Measurements from ENCODE around the gene GPHN.
"Not testable (repeated sequence)": the region's sequence is repeated elsewhere in the genome, so short reads cannot be mapped to it uniquely, and the experiment has no call there.

GPHN gene

DNA sequence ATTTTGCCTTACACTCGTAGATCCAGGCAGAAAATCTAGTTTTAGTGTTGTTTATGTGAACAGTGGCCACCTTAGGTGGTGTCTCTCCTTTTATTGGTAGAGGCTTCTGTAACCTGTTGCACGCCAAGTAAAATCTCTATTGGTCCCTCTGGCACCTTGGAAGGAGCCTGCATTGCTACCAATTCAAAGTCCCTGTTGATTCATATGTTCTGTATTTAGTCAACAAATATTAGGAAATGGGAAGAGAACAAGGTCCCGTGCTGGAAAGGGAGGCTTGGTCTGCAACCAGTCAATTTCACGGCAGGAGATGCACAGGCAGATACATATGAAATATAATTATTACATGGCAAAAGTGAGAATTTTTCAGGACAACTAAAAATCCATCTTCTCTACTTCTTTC is 6.4 kb upstream of the GPHN start:
- no peak for DNase-seq

DNA sequence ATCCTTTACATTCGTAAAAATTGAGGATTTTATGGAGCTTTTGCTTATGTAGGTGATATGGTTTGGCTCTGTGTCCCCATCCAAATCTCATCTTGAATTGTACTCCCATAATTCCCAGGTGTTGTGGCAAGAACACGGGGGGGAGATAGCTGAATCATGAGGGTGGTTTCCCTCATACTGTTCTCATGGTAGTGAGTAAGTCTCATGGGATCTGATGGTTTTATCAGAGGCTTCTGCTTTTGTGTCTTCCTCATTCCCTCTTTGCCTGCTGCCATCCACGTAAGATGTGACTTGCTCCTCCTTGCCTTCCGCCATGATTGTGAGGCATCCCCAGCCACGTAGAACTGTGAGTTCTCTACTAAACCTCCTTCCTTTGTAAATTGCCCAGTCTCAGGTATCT is 5.1 kb upstream of the GPHN start:
- not testable (repeated sequence) for DNase-seq

DNA sequence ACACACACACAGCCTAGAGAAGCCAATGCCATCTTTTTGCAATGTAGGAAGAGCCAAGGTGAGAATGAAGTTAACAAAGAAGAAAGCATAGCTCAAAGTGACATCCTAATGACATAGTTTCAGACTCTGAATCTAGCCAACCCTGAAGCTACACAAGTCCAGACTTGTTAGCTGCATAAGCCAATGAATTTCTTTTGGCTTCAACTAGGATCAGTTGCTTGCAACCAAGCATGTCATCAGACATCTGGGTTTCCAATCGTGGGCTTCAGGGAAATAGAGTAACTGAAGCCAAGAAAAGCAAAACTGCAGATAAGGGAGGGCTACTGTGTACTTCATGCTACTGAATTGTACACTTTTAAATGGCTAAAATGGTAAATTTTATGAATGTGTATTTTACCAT is 4.4 kb upstream of the GPHN start:
- DNase-seq, result no peak

DNA sequence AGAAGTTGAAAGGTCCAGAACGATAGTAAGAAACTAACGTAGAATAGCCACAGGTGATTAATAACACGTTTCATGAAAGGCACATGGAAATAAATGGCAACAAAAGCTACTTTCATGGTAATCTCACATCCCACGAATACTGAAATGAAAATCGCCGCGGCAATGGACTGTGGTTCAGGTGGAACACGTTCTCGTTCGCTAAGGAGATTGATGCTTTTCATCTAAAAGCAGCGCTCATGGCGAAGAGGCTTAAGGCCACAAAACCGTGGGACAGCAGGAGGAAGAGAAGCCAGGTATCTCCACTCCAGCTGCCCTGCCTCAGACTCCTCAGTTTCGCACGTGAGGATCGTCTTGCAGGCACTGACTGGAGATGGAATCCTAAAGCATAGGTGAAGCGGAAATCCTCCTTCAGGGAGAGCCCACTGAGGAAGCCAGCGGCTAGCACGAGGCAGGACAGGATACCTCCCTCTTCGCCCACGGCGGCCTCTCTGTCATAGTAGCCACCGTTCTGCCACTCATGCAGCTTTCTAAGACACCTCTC is 696 bp upstream of the GPHN start:
- peak in 2 of 56 donors; percentile 50 to 58 for DNase-seq

DNA sequence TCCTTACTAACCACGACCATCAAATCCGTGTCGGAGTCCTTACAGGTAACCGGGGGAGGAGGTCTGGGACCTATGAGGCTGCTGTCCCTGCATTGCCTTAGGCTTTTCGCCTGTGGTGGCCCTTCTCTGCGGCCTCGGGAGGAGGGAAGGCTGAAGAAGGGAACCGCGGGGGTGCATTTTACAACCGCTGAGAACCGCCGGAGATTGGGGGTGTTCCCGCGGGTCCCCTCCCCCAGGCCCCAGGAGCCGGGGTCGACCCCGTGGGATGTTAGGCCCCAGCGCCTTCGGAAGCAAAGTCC is 549 bp downstream of the GPHN start:
- peak in 3 of 56 donors; percentile 37 to 48 (median 45) for DNase-seq

DNA sequence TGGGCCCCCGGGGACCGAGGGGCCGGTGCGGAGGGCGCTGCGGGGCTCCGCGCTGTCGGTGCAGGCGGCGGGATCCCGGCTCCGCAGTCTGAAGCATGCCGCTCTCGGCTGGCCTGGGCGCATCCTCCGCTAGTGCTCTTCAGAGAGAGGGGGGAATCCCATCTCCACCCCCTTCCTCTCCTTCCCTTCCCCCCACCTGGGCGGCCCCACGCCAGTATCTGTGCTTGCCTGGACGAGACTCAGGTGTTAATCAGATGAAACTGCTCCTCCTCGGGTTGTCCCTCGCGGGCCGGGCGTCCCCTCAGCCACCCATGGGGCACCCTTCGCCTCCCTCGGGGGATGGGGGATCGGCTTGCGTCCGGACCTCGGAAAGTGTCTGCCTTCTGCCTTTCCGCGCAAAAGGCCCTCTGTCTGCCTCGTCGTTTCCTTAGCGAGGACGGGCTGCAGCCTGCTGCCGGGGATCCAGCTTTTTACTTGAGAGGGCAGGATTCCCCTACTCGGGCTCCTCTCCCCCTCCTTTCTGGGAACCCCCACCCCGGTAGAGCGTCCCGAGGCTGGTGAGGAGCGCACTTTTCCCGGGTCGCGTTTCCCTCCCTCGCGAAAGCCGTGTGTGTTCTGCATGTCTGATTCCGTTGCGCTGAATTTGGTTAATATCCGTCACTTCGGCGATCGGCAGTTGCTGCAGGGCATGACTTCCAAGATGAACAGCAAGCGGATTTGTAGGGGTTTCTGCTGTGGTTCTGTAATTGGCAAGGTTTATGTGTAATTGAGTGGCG is 1.1 kb downstream of the GPHN start:
- peak in 45 of 56 donors; percentile 5 to 70 (median 40) for DNase-seq

DNA sequence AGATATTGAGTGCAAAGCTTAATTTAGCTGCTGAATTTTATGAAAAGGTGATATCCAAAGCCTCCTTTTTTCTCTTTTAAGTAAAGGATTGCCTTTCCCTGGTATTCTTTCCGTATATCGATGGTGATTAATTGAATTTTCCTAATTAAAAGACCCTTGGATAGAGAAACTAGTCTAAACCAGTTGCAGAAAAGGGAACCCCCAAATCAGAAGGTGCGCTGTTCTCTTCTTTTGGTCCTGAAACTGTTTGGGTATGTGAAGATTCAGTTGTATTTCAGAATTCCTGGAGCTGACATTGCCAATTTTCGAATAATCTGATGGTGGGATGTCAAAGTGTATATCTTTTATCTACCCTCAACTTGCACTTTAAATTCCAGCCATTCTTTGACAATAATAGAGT is 1.9 kb downstream of the GPHN start:
- no peak for DNase-seq

DNA sequence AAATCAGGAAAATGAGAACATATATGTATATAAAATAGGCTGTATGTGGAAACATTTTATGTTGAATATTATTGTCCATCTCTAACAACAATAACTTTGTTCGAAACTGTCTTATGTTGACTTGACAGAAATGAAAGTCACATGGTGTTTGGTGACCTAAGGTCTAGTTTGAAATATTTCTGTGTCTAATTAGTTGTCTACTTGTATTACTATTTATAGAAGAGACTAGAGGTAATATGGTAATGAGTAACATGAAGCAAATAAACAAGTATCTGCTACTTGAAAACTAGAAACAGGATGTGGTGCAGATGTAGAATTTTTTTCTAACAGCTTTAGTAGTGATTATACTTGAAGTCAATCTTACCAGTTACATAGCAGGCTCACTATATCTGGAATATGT is 3.9 kb downstream of the GPHN start:
- DNase-seq, result no peak

DNA sequence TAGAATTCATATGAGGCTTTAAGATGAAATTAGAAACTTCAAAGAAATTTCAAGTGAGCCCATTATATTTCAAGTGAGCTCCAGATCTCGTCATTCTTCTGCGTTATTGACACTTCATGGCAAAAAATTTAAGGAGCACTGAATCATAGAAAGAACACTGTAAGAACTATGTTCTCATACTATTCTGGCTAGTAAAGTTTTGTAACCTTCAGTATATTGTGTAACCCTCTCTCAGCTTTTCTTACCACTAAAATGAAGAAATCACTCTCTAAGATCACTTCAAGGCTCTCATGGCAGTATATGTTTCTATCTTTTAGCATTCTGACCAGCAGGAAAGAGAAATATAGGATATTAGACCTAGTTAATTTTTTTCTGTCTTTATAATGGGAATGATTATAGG is 6.3 kb downstream of the GPHN start:
- no peak for DNase-seq

DNA sequence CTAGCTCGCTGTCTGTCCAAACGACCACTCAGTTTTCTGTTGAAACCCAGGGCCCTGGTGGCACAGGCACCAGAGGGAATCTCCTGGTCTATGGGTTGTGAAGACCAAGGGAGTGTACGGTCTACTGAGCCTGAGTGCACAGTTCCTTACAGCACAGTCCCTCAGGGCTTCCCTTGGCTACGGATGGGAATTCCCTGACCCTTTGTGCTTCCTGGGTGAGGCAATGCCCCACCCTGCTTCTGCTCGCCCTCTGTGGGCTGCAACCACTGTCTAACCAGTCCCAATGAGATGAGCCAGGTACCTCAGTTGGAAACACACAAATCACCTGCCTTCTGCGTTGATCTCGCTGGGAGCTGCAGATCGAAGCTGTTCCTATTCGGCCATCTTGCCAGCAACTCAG is 22.6 kb downstream of the GPHN start:
- DNase-seq, result no peak

DNA sequence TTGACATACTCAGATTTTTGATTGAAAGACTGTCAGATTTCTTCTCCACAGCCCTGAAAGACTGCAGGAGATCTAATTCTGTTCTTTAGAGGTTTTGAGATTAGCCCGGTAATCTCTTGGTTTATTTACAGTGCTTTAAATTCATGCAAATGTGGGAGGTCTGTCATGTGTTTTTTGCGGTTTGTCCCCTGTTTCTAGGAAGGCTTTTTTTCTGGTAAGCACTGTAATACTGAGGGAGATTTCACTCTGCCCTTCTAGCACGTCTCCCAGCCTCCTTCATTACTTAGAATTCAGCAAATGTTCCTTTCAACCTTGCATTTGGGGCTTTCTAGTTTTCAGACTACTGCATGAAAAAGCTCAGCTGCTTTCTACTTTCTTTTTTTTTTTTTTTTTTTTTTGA is 31.1 kb downstream of the GPHN start:
- DNase-seq, result no peak

DNA sequence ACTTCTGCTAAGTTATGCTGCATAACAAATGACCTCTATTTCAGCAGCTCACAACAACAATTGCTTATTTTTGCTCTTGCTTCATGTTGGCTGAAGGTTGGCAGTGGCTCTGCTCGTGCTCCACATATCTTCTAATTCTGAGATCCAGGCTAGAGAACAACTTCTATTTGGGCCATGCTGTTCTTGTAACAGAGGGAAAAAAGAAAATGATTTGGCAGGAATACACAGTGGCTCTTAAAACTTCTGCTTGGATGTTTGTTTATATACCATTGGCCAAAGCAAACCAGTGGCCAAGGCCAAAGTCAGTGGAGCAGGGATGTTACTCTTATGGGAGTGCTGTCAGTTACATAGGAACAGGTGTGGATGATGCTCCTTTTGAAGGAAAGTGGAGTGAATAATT is 32.1 kb downstream of the GPHN start:
- DNase-seq, result peak in 3 of 56 donors; percentile 1 to 14 (median 2)

DNA sequence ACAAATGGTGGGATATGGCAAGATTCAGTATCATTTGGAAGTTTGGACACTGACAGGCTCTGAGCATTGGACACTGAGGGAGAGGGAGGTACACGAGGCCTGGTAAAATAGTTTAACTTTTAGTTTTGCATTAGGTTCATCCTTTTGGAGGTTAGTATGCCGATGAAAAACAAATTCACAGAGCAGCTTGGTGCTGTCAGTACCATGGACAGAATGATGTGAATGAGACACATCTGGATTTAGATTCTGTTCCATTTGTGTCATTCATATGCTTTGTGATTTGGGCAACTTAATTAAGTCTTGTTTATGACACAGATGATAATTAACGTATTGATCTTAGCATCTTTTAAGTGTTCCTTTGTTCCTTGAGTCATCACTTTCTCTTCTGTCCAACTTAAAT is 33.7 kb downstream of the GPHN start:
- DNase-seq, result no peak

DNA sequence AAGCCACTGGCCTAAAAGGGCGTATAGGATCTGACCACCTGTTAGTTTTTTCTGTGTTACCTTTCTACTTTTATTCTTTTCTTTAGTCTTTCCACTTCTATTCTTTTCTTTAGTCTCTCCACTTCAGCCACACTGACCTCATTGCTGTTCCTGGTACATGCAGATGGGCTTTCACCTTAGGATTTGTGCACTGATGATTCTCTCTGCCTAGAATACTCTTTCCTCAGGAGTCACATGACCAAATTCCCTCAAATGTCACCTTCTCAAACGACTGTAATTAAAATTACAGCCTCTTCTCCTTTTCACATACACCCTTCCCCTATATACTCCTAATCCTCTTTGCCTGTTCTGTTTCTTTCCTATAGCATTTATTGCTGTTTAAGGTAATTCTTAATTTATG is 36.0 kb downstream of the GPHN start:
- DNase-seq, result no peak

DNA sequence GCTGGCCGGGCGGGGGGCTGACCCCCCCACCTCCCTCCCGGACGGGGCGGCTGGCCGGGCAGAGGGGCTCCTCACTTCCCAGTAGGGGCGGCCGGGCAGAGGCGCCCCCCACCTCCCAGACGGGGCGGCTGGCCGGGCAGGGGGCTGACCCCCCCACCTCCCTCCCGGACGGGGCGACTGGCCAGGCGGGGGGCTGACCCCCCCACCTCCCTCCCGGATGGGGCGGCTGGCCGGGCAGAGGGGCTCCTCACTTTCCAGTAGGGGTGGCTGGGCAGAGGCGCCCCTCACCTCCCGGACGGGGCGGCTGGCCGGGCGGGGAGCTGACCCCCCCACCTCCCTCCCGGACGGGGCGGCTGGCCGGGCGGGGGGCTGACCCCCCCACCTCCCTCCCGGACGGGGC is 37.2 kb downstream of the GPHN start:
- not testable (repeated sequence) for DNase-seq

DNA sequence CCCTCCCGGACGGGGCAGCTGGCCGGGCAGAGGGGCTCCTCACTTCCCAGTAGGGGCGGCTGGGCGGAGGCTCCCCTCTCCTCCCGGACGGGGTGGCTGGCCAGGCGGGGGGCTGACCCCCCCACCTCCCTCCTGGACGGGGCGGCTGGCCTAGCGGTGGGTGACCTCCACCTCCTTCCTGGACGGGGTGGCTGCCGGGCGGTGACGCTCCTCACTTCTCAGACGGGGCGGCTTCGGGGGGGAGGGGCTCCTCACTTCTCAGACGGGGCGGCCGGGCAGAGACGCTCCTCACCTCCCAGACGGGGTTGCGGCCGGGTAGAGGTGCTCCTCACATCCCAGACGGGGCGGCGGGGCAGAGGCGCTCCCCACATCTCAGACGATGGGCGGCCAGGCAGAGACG is 37.8 kb downstream of the GPHN start:
- DNase-seq, result not testable (repeated sequence)

DNA sequence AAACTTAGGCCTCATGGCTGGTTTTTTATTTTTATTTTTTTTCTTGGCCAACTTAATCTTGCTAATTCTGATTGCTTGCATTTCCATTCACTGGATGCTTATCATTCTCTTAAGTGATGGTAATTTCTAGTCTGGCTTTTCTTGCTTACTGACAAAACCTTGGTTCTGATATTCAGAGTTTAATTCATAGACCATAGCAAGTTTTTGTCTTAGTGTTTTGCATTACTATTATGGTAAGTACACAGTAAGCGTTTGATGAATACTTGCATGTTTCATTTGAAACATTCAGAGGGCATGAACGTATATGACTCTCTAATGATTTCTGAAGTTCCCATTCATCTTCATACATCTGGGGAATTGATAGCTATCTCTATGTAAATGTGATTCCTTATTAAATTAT is 55.8 kb downstream of the GPHN start:
- DNase-seq, result no peak

DNA sequence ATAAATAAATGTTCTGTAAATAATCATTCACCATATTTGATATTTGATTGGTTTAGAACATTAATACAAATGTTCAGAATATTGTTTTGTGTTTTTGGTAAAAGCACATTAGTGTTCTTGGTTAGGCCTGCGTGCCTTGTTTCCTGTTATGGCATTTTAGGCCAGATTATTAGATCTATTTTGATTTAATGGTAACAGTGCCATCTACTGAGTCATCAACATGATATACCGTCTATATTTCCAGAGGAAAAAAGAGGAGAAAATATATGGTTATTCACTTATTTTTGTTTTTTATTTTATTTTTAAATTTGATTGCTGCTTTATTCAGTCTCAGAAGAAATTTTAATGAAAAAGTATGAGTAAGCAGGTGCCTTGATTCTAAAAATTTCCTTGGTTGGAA is 60.3 kb downstream of the GPHN start:
- no peak for DNase-seq

DNA sequence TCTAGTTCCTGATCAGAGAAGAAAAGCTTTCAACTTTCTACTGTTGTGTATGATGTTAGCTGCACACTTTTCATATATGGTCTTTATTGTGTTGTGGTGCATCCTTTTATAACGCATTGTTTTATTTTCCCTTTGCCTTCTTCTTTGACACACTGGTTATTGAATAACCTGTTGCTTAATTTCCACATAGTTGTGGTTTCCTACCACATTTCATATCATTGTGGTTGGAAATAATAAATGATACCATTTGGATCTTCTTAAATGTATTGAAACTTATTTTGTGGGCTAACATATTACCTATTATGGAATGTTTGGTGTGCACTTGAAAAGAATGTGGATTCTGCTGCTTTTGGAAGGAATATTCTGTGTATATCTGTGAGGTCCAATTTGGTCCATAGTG is 64.9 kb downstream of the GPHN start:
- DNase-seq, result no peak

DNA sequence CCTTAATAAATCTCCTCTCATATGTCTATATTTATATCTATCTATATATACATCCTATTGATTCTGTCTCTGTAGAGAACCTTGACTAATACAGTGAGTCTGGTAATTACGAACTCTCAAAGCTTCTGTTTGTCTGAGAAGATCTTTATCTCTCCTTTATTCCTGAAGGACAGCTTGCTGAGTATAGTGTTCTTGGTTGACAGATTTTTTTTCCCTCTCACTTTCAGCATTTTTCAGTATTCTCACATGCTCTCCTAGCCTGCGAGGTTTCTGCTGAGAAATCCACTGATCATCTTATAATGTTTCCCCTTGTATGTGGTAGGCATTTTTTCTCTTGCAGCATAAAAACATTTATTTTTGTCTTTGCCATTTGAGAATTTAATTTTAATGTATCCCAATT is 67.1 kb downstream of the GPHN start:
- no peak for DNase-seq

DNA sequence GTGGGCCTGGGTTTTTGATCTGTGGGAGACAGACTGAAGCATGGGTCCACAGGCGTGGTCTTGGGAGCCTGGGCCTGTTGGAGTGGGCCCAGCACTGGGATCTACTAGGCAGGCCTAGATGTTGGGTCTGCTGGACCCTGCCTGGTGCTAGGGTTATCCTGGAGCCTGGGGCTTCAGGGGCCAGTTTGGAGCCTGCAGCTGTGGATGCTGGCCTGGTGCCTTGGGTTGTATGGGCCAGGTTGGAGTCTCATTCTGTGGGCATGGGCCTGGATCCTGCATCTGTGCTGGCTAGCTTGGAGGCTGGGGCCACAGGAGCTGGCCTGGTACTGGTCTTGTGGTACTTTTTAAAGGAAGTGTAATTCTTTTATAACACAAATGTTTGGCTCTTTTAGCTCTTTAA is 68.0 kb downstream of the GPHN start:
- no peak for DNase-seq

DNA sequence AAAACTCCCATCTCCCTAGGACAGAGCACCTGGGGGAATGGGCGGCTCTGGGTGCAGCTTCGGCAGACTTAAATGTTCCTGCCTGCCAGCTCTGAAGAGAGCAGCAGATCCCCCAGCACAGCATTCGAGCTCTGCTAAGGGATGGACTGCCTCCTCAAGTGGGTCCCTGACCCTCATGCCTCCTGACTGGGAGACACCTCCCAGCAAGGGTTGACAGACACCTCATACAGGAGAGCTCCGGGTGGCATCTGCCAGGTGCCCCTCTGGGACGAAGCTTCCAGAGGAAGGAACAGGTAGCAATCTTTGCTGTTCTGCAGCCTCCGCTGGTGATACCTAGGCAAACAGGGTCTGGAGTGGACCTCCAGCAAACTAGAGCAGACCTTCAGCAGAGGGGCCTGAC is 79.8 kb downstream of the GPHN start:
- not testable (repeated sequence) for DNase-seq

DNA sequence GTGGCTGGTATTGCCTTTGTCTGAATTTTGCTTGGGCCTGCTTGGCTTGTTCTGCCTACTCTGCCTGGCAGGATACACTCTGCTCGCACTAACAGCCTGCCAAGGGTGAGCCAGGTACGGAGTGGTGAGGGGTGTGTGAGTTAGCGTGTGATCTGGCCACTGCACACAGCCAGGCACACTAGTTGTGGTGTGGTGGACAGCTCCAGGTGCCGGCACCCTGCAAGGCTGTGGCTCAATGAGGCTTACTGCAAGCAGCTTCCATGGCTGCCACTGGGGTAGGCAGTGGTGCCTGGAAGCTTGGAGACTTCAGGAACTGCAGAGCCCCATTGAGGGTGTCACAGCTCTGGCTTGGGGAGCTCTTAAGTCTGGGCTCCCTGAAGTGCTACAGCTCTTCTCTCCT is 87.4 kb downstream of the GPHN start:
- no peak for DNase-seq

Data from nucleus accumbens (tissue), 56 donors.